ENCODE measurements around the gene FGG. TPM values are rescaled to one million over a fixed set of nuclear protein-coding genes. Genes with fewer than 3 reads are reported as not detected.

The FGG gene
- total and polyA plus RNA-seq, 2 donors (not counting 1 experiment from before 2014, with no cell fraction given), result not detected

DNA sequence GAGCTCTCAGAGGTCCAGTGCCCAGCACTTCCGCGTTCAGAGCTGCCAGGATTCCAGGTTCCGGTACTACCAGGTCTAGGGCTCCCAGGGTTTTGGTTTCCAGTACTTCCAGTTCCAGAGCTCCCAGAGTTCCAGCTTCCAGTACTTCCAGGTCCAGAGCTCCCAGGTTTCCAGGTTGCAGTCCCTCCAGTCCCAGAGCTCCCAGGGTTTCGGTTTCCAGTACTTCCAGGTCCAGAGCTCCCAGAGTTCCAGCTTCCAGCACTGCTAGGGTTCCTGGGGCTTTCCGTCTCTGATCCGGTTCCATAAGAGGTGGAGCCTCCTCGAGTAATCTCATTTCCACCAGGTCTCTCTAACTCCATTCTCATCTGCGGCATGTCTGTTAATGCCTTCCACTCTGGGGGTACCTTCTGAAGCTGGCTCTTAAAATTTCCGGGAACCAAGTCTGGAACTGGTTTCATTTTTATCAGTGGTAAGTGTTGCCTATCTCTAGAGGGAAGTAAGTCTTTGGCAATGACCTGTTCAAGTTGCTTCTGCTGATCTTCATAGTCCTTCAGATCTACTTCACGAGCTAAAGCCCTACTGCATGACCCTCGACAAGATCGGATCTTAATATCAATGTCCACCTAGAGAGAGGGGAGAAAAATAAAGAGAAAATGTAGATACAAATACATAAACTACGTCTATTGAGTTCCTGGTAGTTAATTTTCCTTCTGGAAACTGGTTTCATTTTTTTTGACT, 26.0 kb downstream of the FGG start:
- Histone ChIP-seq H3K4me1 (ENCODE audit: control insufficient read depth in 2 of 2, insufficient read depth in 2 of 2, low read length in 2 of 2) (no peaks in the 10 kb centered on the region), H3K27ac (ENCODE audit: low read length in 2 of 2) (no peak overlapping the region), H3K79me2 (ENCODE audit: control insufficient read depth, insufficient read depth, low read length) (no peaks in the 10 kb centered on the region), H4K20me1 (ENCODE audit: control insufficient read depth, insufficient read depth, low read length, poor library complexity, severe bottlenecking) (no peaks in the 10 kb centered on the region), H2AFZ (ENCODE audit: insufficient read depth, low read depth, low read length, poor library complexity, severe bottlenecking) (no peak overlapping the region), H3K4me3 (ENCODE audit: control extremely low read depth in 1 of 5, extremely low read depth in 1 of 5, insufficient read depth in 1 of 5, low read depth in 2 of 5, low read length in 4 of 5) (no peak overlapping the region), H3K27me3 (replicated peaks in 1 of 4; ENCODE audit: control extremely low read depth in 1 of 4, control insufficient read depth in 3 of 4, insufficient read depth in 4 of 4, low read length in 3 of 4) (peaks cover 0 to 12% (median 2%) of the 10 kb centered on the region in 4 experiments), H3K36me3 (replicated peaks in 1 of 2; ENCODE audit: control extremely low read depth in 1 of 2, control insufficient read depth in 1 of 2, extremely low read depth in 1 of 2, insufficient read depth in 2 of 2, low read length in 1 of 2) (no peaks in the 10 kb centered on the region), H3K4me2 (replicated peaks; ENCODE audit: low read depth, low read length, poor library complexity, severe bottlenecking) (no peak overlapping the region), H3K9me3 (ENCODE audit: control extremely low read depth in 1 of 3, control insufficient read depth in 2 of 3, insufficient read depth in 1 of 3, low read length in 2 of 3) (no peaks in the 10 kb centered on the region), H3K9ac (ENCODE audit: low read length) (no peak overlapping the region)
- ChIA-PET CTCF (no interaction called here), POLR2A (no interaction called here)
- Mint-ChIP-seq H3K27ac (no peak overlapping the region), H3K4me3 (no peak overlapping the region), H3K27me3 (peaks cover 31% of the 10 kb centered on the region), H3K4me1 (no peaks in the 10 kb centered on the region), H3K9me3 (ENCODE audit: insufficient read depth) (no peaks in the 10 kb centered on the region)
- ATAC-seq (ENCODE audit: low read depth) (no peak), DNase-seq (no peak)
- WGBS (ENCODE audit: insufficient coverage), result 91% methylated on average over 8 of the region's 13 CpGs
- no peak for TF ChIP-seq EZH2 (IDR thresholded peaks at IDR 0.05; ENCODE audit: borderline replicate concordance, insufficient read depth, low read depth, low read length, poor library complexity, severe bottlenecking)
- TF ChIP-seq CTCF (IDR thresholded peaks at IDR 0.05), result no peak
- intact Hi-C loops (cut with micrococcal nuclease), result no loop called here

DNA sequence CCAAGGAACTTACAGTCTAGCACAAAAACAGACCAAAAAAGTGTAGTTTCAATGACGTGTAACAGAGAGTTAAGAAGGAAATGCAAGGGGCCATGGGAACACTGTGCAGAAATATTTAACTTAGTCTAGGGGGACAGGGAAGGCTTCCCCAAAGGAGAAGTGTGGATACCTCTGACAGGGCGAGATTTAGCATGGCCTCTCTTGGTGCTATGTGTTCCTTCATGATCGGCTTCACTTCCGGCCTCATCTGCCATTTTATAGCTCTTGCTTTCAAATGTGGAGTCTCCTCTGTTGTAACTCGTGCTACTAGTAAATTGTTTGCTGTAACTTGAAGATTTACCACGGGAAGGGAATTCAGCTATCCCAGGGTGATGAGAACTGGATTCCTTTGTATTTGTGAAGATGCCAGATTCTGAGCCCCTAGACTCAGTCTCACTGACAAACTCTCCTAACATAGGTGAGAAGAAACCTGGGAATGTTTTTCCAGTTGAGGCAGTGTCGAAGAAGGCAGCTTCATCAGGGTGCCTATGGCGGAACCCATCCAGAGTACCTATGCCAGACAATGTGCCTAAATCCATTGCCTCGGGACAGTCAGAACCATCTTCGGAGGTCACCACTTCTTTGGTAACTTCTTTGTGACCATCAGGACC, 27.0 kb downstream of the FGG start:
- Mint-ChIP-seq H3K27me3 (peaks cover 27% of the 10 kb centered on the region), H3K27ac (no peak overlapping the region), H3K9me3 (ENCODE audit: insufficient read depth) (no peaks in the 10 kb centered on the region), H3K4me1 (no peaks in the 10 kb centered on the region), H3K4me3 (no peak overlapping the region)
- no peaks in the 10 kb centered on the region for H3K4me1 ChIP-seq (ENCODE audit: control insufficient read depth in 2 of 2, insufficient read depth in 2 of 2, low read length in 2 of 2)
- CTCF ChIA-PET, result no interaction called here
- ATAC-seq (ENCODE audit: low read depth) (no peak), DNase-seq (no peak)
- intact Hi-C loops (cut with micrococcal nuclease), result no loop called here
- 90% methylated on average over 10 of the region's 10 CpGs for WGBS (ENCODE audit: insufficient coverage)
- POLR2A ChIA-PET, result no interaction called here
- no peak overlapping the region for H3K27ac ChIP-seq (ENCODE audit: low read length in 2 of 2)
- peaks cover 0 to 9% (median 0%) of the 10 kb centered on the region in 4 experiments for H3K27me3 ChIP-seq (replicated peaks in 1 of 4; ENCODE audit: control extremely low read depth in 1 of 4, control insufficient read depth in 3 of 4, insufficient read depth in 4 of 4, low read length in 3 of 4)
- H3K36me3 ChIP-seq (replicated peaks in 1 of 2; ENCODE audit: control extremely low read depth in 1 of 2, control insufficient read depth in 1 of 2, extremely low read depth in 1 of 2, insufficient read depth in 2 of 2, low read length in 1 of 2), result no peaks in the 10 kb centered on the region
- H3K9ac ChIP-seq (ENCODE audit: low read length), result no peak overlapping the region
- TF ChIP-seq EZH2 (IDR thresholded peaks at IDR 0.05; ENCODE audit: borderline replicate concordance, insufficient read depth, low read depth, low read length, poor library complexity, severe bottlenecking) (no peak), CTCF (IDR thresholded peaks at IDR 0.05) (no peak)
- H2AFZ ChIP-seq (ENCODE audit: insufficient read depth, low read depth, low read length, poor library complexity, severe bottlenecking), result no peak overlapping the region
- H3K4me2 ChIP-seq (replicated peaks; ENCODE audit: low read depth, low read length, poor library complexity, severe bottlenecking), result no peak overlapping the region
- H4K20me1 ChIP-seq (ENCODE audit: control insufficient read depth, insufficient read depth, low read length, poor library complexity, severe bottlenecking), result no peaks in the 10 kb centered on the region
- no peak overlapping the region for H3K4me3 ChIP-seq (ENCODE audit: control extremely low read depth in 1 of 5, extremely low read depth in 1 of 5, insufficient read depth in 1 of 5, low read depth in 2 of 5, low read length in 4 of 5)
- H3K79me2 ChIP-seq (ENCODE audit: control insufficient read depth, insufficient read depth, low read length), result no peaks in the 10 kb centered on the region
- no peaks in the 10 kb centered on the region for H3K9me3 ChIP-seq (ENCODE audit: control extremely low read depth in 1 of 3, control insufficient read depth in 2 of 3, insufficient read depth in 1 of 3, low read length in 2 of 3)

All from B cell (primary cell).